ENCODE data around the gene ARHGAP15.

ARHGAP15 gene

DNA sequence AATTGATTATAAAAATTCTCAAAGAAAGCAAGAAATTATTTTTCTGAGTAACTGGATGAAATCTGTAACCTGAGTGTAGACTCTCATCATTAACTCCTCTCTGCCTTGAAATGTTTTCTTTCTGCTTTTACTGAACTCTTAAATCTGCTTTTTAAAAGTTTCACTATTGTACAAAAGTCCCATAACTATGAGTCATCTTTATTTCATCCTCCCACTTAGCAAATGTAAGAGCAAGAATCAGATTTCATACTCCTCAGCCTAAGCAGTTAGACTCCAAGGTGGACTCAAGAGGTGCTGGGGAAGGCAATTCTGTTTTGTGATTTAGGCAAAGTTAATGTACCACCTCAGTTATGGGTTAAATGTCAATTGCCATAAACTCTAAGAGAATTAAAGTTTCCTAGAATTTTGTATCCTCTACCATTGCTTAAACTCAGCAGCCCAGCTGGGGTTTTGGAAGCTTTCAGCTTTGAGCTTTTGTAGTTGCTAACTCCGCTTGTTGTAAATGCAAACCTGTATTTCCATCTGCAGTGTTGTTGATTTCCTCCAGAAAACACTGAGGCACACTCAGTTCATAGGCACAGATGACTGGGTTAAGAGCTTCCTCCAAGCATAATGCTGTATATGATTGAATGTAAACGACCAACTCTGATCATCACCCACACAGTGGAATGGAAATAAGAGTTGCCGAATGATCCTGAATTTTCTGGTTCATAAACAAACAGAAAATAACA lies 268.8 kb downstream of the ARHGAP15 start:
- no peaks in the 10 kb centered on the region for H3K27me3 ChIP-seq
- TF ChIP-seq CTCF (IDR thresholded peaks at IDR 0.05) = no peak
- H3K9me3 ChIP-seq = no peaks in the 10 kb centered on the region
- no peak overlapping the region for H3K4me3 ChIP-seq (ENCODE audit: low read depth in 1 of 2, low read length in 1 of 2)
- H3K36me3 ChIP-seq = peaks cover 5% of the 10 kb centered on the region
- no peaks in the 10 kb centered on the region for H3K4me1 ChIP-seq (ENCODE audit: control insufficient read depth in 1 of 2, insufficient read depth in 1 of 2, low read depth in 1 of 2, low read length in 1 of 2)
- H3K27ac ChIP-seq = peak overlapping the region; percentile 6

DNA sequence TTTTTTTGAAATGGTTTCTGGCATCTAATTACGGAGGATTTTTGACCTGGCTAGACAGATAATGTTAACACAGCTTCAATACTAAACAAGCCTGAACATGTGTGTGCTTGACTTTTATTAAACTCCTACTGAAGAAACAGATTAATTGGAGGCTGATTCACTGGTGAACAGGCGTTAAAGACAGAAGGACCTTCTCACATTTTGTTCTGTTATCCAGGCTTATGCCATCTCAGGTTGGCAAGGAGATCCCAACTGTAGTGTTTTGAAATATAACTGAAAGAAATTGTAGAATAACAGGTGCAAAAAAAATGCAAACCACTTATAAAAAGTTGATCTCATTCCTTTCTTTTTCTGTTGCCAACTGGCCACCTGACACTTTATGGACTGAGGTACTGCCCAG lies 269.6 kb downstream of the ARHGAP15 start:
- Histone ChIP-seq H3K9me3 (no peaks in the 10 kb centered on the region), H3K27ac (no peak overlapping the region), H3K4me1 (ENCODE audit: control insufficient read depth in 1 of 2, insufficient read depth in 1 of 2, low read depth in 1 of 2, low read length in 1 of 2) (no peaks in the 10 kb centered on the region), H3K4me3 (ENCODE audit: low read depth in 1 of 2, low read length in 1 of 2) (no peak overlapping the region), H3K27me3 (no peaks in the 10 kb centered on the region), H3K36me3 (peaks cover 4% of the 10 kb centered on the region)
- no peak for TF ChIP-seq CTCF (IDR thresholded peaks at IDR 0.05)

DNA sequence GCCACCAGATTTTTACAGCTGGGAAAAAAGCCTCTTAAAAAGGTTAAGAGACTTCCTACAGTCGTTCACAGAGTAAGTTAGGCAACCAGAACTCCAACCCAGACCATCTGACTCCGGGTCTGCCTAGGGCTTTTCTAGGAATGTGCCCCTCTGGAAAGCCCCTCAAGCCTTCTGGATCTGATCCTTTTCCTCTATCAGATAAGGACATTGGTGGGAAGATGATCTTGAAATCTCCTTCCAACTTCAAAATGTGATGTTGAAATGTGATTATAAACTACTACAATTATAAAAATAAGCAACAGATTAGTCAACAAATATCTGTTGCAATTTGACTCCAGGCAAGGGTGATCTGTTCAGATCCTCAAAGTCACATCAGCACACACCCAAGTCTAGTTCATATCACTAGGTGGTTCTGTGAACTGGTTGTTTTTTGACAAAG lies 270.4 kb downstream of the ARHGAP15 start:
- Histone ChIP-seq H3K27ac (no peak overlapping the region), H3K27me3 (no peaks in the 10 kb centered on the region), H3K4me3 (ENCODE audit: low read depth in 1 of 2, low read length in 1 of 2) (no peak overlapping the region), H3K36me3 (no peaks in the 10 kb centered on the region), H3K4me1 (ENCODE audit: control insufficient read depth in 1 of 2, insufficient read depth in 1 of 2, low read depth in 1 of 2, low read length in 1 of 2) (no peaks in the 10 kb centered on the region), H3K9me3 (no peaks in the 10 kb centered on the region)
- TF ChIP-seq CTCF (IDR thresholded peaks at IDR 0.05) = no peak

GRCh38 chr2:143401861-143402260 lies 272.6 kb downstream of the ARHGAP15 start:
- no peak overlapping the region for H3K27ac ChIP-seq
- no peaks in the 10 kb centered on the region for H3K9me3 ChIP-seq
- H3K27me3 ChIP-seq = no peaks in the 10 kb centered on the region
- no peaks in the 10 kb centered on the region for H3K4me1 ChIP-seq (ENCODE audit: control insufficient read depth in 1 of 2, insufficient read depth in 1 of 2, low read depth in 1 of 2, low read length in 1 of 2)
- H3K4me3 ChIP-seq (ENCODE audit: low read depth in 1 of 2, low read length in 1 of 2) = no peak overlapping the region
- H3K36me3 ChIP-seq = no peaks in the 10 kb centered on the region
- TF ChIP-seq CTCF (IDR thresholded peaks at IDR 0.05) = no peak

DNA sequence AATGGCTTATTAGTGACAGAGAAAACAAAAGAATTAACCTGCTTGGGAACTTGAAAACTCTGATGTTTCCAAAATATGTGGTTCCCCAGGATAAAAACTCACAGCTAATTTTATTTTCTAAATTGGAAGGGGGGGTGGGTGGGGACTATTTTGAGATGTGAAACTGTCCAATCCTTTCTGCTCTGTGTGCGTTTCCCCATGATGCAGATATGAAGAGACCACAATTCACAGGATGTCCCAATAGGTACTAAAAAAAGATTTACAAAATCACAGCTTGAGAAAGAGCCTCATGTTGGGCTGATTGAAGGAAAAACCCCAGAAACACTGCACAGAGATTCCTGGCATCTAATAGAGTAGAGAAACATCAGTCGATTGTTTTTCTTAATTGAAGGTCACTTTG lies 273.2 kb downstream of the ARHGAP15 start:
- Histone ChIP-seq H3K27me3 (no peaks in the 10 kb centered on the region), H3K4me3 (ENCODE audit: low read depth in 1 of 2, low read length in 1 of 2) (no peak overlapping the region), H3K9me3 (no peaks in the 10 kb centered on the region), H3K4me1 (ENCODE audit: control insufficient read depth in 1 of 2, insufficient read depth in 1 of 2, low read depth in 1 of 2, low read length in 1 of 2) (no peaks in the 10 kb centered on the region), H3K27ac (no peak overlapping the region), H3K36me3 (no peaks in the 10 kb centered on the region)
- no peak for TF ChIP-seq CTCF (IDR thresholded peaks at IDR 0.05)

Measured in neutrophil (primary cell).